AG04449 (cell line): ENCODE results near the gene POLE4.

ENCODE experiments used
- CTCF ChIA-PET: fragments of 350-600 bp; formaldehyde crosslinking; extraction: SDS; loops from one replicate; lab custom pipeline; 2021; ENCODE audit warnings: antibody characterized with exemption; lab: Yijun Ruan, JAX
- POLR2A ChIA-PET: fragments of 400-600, 350-600 bp; formaldehyde crosslinking; extraction: SDS; loops from one replicate; lab custom pipeline; 2020; ENCODE audit warnings: antibody characterized with exemption, inconsistent platforms; lab: Yijun Ruan, JAX
- DNase-seq: peaks from one replicate; pipeline ENCODE4 v3.0.0-alpha.2; 2010; ENCODE audit warnings: low read depth, low spot score
- H3K4me3 ChIP-seq: 2 replicates; pipeline ENCODE4 v1.5.1; 2011; ENCODE audit warnings: low read depth, mild to moderate bottlenecking, control low read depth, low read length
- TF ChIP-seq, protein P1 (sequence below): IDR thresholded peaks from one replicate; pipeline ENCODE4 v1.5.1; 2011; ENCODE audit warnings: mild to moderate bottlenecking, moderate library complexity, low read length, control low read depth, inconsistent platforms; ENCODE audit not compliant: insufficient read depth; ENCODE audit errors: missing control alignments

The POLE4 gene

GRCh38 chr2:74983631-74984392 lies 25.4 kb downstream of the POLE4 start:
- H3K4me3 ChIP-seq, result no peak overlapping the region
- TF ChIP-seq, protein P1, sequence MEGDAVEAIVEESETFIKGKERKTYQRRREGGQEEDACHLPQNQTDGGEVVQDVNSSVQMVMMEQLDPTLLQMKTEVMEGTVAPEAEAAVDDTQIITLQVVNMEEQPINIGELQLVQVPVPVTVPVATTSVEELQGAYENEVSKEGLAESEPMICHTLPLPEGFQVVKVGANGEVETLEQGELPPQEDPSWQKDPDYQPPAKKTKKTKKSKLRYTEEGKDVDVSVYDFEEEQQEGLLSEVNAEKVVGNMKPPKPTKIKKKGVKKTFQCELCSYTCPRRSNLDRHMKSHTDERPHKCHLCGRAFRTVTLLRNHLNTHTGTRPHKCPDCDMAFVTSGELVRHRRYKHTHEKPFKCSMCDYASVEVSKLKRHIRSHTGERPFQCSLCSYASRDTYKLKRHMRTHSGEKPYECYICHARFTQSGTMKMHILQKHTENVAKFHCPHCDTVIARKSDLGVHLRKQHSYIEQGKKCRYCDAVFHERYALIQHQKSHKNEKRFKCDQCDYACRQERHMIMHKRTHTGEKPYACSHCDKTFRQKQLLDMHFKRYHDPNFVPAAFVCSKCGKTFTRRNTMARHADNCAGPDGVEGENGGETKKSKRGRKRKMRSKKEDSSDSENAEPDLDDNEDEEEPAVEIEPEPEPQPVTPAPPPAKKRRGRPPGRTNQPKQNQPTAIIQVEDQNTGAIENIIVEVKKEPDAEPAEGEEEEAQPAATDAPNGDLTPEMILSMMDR, result no peak
- ChIA-PET CTCF (interaction anchor here (1.1 to 2.0 kb wide), 6 partner anchors 10 to 293 kb away, joined by 3 to 6 read pairs (median 3); no protein-coding TSS in a partner anchor), POLR2A (no interaction called here)
- no peak for DNase-seq

GRCh38 chr2:74984947-74985637 lies 26.6 kb downstream of the POLE4 start:
- TF ChIP-seq, protein P1, result no peak
- ChIA-PET POLR2A (no interaction called here), CTCF (interaction anchor here (1.1 to 2.0 kb wide), 4 partner anchors 10 to 109 kb away, joined by 3 to 6 read pairs (median 4); no protein-coding TSS in a partner anchor)
- H3K4me3 ChIP-seq, result no peak overlapping the region
- DNase-seq, result no peak

GRCh38 chr2:74985978-74986609 lies 27.7 kb downstream of the POLE4 start:
- CTCF ChIA-PET, result interaction anchor here (1.1 to 1.9 kb wide), 2 partner anchors 9 to 11 kb away, joined by 3 to 5 read pairs; no protein-coding TSS in a partner anchor
- H3K4me3 ChIP-seq, result no peak overlapping the region

GRCh38 chr2:74991977-74992376 lies 33.5 kb downstream of the POLE4 start:
- TF ChIP-seq, protein P1, result no peak
- no peak overlapping the region for H3K4me3 ChIP-seq
- DNase-seq, result peak; percentile 26
- POLR2A ChIA-PET, result no interaction called here
- CTCF ChIA-PET, result interaction anchor here (0.7 to 1.6 kb wide), 4 partner anchors 10 to 301 kb away, joined by 3 to 5 read pairs (median 4); no protein-coding TSS in a partner anchor

More at GRCh38 chr2:74985978-74986609, 27.7 kb downstream of the POLE4 start:
- TF ChIP-seq, protein P1, result no peak
- POLR2A ChIA-PET, result no interaction called here
- DNase-seq, result no peak

DNA sequence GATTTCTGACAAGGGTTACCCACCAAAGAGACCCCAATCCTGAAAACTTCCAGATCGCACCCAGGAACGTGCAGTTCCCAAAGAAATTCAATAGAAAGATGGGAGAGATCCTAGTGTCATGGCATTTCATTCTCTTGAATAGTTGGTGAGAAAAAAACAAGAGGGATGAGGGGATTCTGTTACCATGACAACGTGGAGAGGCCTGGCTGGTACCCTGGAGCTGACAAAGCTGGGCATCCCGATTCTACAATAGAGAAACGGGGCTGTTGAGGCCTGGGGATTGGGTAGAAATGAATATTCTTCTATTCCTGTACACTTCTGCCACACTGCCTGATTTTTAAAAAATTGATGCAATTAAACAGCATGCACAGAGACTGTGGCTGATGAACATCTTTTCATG lies 41.0 kb downstream of the POLE4 start:
- no peak overlapping the region for H3K4me3 ChIP-seq
- no peak for DNase-seq
- TF ChIP-seq, protein P1, result no peak
- ChIA-PET POLR2A (no interaction called here), CTCF (no interaction called here)
